Type B pancreatic cell (in vitro differentiated cells): ENCODE measurements around the gene HOXA2. TPM values are rescaled to one million over a fixed set of nuclear protein-coding genes. Genes with fewer than 3 reads are reported as not detected.

ENCODE experiments used
- DNase-seq: peaks from one replicate; pipeline ENCODE4 v3.0.0; 2021; ENCODE audit warnings: mixed read lengths; ENCODE audit not compliant: unreplicated experiment; ENCODE audit errors: extremely low spot score
- H3K27ac Mint-ChIP-seq: 2 replicates; pipeline ENCODE4 v1.8.0; 2021; ENCODE audit warnings: mild to moderate bottlenecking, mixed read lengths
- H3K27me3 Mint-ChIP-seq: 2 replicates; pipeline ENCODE4 v1.8.0; 2021; ENCODE audit warnings: mixed read lengths
- H3K36me3 Mint-ChIP-seq: 2 replicates; pipeline ENCODE4 v1.8.0; 2021; ENCODE audit warnings: mixed read lengths
- H3K4me1 Mint-ChIP-seq: one replicate; pipeline ENCODE4 v1.8.0; 2021; ENCODE audit warnings: mixed read lengths; ENCODE audit not compliant: unreplicated experiment
- H3K4me3 Mint-ChIP-seq: 2 replicates; pipeline ENCODE4 v1.8.0; 2021; ENCODE audit warnings: mild to moderate bottlenecking, mixed read lengths
- H3K9me3 Mint-ChIP-seq: 2 replicates; pipeline ENCODE4 v1.8.0; 2021; ENCODE audit warnings: mixed read lengths
- CTCF ChIP-seq: fragments of 200-600 bp; sonication (generic); conservative IDR thresholded peaks from 2 replicates; pipeline ENCODE4 v1.5.0; 2021; ENCODE audit warnings: antibody characterized with exemption, mild to moderate bottlenecking
- total RNA-seq: library from RNA; stranded (reverse); gene quantifications from 2 replicates; pipeline ENCODE4 v1.2.1, GENCODE V29; 2021; ENCODE audit warnings: low replicate concordance

The HOXA2 gene
- total RNA-seq, 1 donor from 2014 or later: 26.8 TPM

GRCh38 chr7:27098578-27099451 lies 3.7 kb downstream of the HOXA2 start:
- TF ChIP-seq CTCF: no peak
- Mint-ChIP-seq H3K4me1 (peaks cover 50% of the 10 kb centered on the region), H3K4me3 (peak overlapping the region; percentile 97), H3K27me3 (peaks cover 67% of the 10 kb centered on the region), H3K9me3 (no peaks in the 10 kb centered on the region), H3K27ac (peak overlapping the region; percentile 97), H3K36me3 (peaks cover 43% of the 10 kb centered on the region)
- no peak for DNase-seq

GRCh38 chr7:27097686-27098577 lies 4.6 kb downstream of the HOXA2 start:
- TF ChIP-seq CTCF: no peak
- Mint-ChIP-seq H3K4me1 (peaks cover 49% of the 10 kb centered on the region), H3K27ac (peak overlapping the region; percentile 97), H3K27me3 (peaks cover 65% of the 10 kb centered on the region), H3K9me3 (no peaks in the 10 kb centered on the region), H3K36me3 (peaks cover 43% of the 10 kb centered on the region), H3K4me3 (peak overlapping the region; percentile 97)
- no peak for DNase-seq

GRCh38 chr7:27096768-27097514 lies 5.5 kb downstream of the HOXA2 start:
- peak overlapping the region; percentile 97 for H3K4me3 Mint-ChIP-seq
- no peak for TF ChIP-seq CTCF
- H3K36me3 Mint-ChIP-seq: peaks cover 43% of the 10 kb centered on the region
- H3K9me3 Mint-ChIP-seq: no peaks in the 10 kb centered on the region
- H3K4me1 Mint-ChIP-seq: peaks cover 50% of the 10 kb centered on the region
- H3K27me3 Mint-ChIP-seq: peaks cover 63% of the 10 kb centered on the region
- DNase-seq: no peak
- peak overlapping the region; percentile 97 for H3K27ac Mint-ChIP-seq

GRCh38 chr7:27095897-27096767 lies 6.4 kb downstream of the HOXA2 start, which contains the start of gene HOXA1:
TSS of gene HOXA1 (minus strand) at chr7:27096000. CDS start at chr7:27095912, 88 bp downstream.
- Mint-ChIP-seq H3K36me3 (peaks cover 36% of the 10 kb centered on the region), H3K9me3 (no peaks in the 10 kb centered on the region), H3K4me1 (peaks cover 59% of the 10 kb centered on the region), H3K27me3 (peaks cover 57% of the 10 kb centered on the region), H3K4me3 (peak within 1 kb of the TSS; percentile 97), H3K27ac (peak within 1 kb of the TSS; percentile 97)
- peak; percentile 96 for DNase-seq
- no peak for TF ChIP-seq CTCF
